GM12878 (cell line): ENCODE data around the gene COL23A1. TPM values are rescaled to one million over a fixed set of nuclear protein-coding genes. Genes with fewer than 3 reads are reported as not detected.

Experiments used
- ATAC-seq: fragments of 200-7000 bp; cut with Tn5 transposase; 3 replicates; pipeline ENCODE4 v1.9.1; 2020; ENCODE audit warnings: mild to moderate bottlenecking, moderate library complexity
- BruUV-seq: library from RNA; stranded (reverse); fragments of 400-500 nt; replicated peaks from 2 replicates; lab custom pipeline; 2021; lab: Mats Ljungman, UMichigan
- CTCF ChIA-PET: fragments of 300-600 bp; sonication (Branson Sonifier 250); formaldehyde crosslinking; extraction: SDS; loops from one replicate; lab custom pipeline; 2021; ENCODE audit warnings: inconsistent platforms; lab: Yijun Ruan, JAX
- POLR2A ChIA-PET: fragments of 350-600 bp; formaldehyde crosslinking; extraction: SDS; loops from one replicate; lab custom pipeline; 2021; ENCODE audit warnings: inconsistent platforms; lab: Charles Lee
- RAD21 ChIA-PET: fragments of 300-600 bp; sonication (Branson Sonifier 250); formaldehyde crosslinking; loops from one replicate; lab custom pipeline; 2023; ENCODE audit warnings: antibody characterized with exemption; ENCODE audit not compliant: unreplicated experiment; lab: Charles Lee
- SMC1A ChIA-PET: fragments of 300-600 bp; sonication (Branson Sonifier 250); formaldehyde crosslinking; loops from one replicate; lab custom pipeline; 2023; ENCODE audit not compliant: unreplicated experiment, uncharacterized antibody; lab: Charles Lee
- DNase-seq: peaks from one replicate; pipeline ENCODE4 v3.0.0-alpha.2; 2011; ENCODE audit warnings: low read depth, low spot score
- FAIRE-seq: peaks from 3 replicates; lab custom pipeline; 2011; peaks lifted over from hg19 to GRCh38; lab: Jason Lieb, UNC
- H2AFZ ChIP-seq: 2 replicates; pipeline ENCODE4 v1.6.0; 2011; ENCODE audit warnings: low read depth, low read length, control low read depth; ENCODE audit not compliant: control insufficient read depth
- H3K27ac ChIP-seq: 2 replicates; pipeline ENCODE4 v1.5.1; 2011; ENCODE audit warnings: control low read depth; ENCODE audit not compliant: control insufficient read depth, insufficient read depth
- H3K27me3 ChIP-seq, 2 experiments: replicated peaks in 1 of 2; 2 replicates each; pipeline versions ENCODE4 v1.6.0 to v1.6.1; 2011; ENCODE audit warnings: low read length in 1 of 2; ENCODE audit not compliant: control insufficient read depth in 2 of 2, insufficient read depth in 2 of 2
- H3K36me3 ChIP-seq, 2 experiments: 2 replicates each; pipeline ENCODE4 v1.5.1; 2011; ENCODE audit warnings: low read length in 1 of 2; ENCODE audit not compliant: control insufficient read depth in 2 of 2, insufficient read depth in 2 of 2
- H3K4me1 ChIP-seq: 2 replicates; pipeline ENCODE4 v1.6.1; 2011; ENCODE audit warnings: mild to moderate bottlenecking, low read length, moderate library complexity, mixed read lengths; ENCODE audit not compliant: control insufficient read depth, insufficient read depth
- H3K4me2 ChIP-seq: 2 replicates; pipeline ENCODE4 v1.6.0; 2011; ENCODE audit warnings: control low read depth; ENCODE audit not compliant: control insufficient read depth, insufficient read depth
- H3K4me3 ChIP-seq: fragments of 200-600 bp; sonication (generic); 2 replicates; pipeline ENCODE4 v1.5.1; 2016
- H3K79me2 ChIP-seq: 2 replicates; pipeline ENCODE4 v1.6.0; 2011; ENCODE audit warnings: low read length; ENCODE audit not compliant: control insufficient read depth, insufficient read depth
- H3K9ac ChIP-seq: 2 replicates; pipeline ENCODE4 v1.8.0; 2011; ENCODE audit warnings: low read length, control low read depth, mixed read lengths; ENCODE audit not compliant: control insufficient read depth, insufficient read depth
- H3K9me3 ChIP-seq: replicated peaks from 3 replicates; pipeline ENCODE4 v1.5.1; 2011; ENCODE audit warnings: mild to moderate bottlenecking, low read length; ENCODE audit not compliant: control insufficient read depth, insufficient read depth
- H4K20me1 ChIP-seq: 2 replicates; pipeline ENCODE4 v1.6.0; 2011; ENCODE audit not compliant: control insufficient read depth, insufficient read depth
- CBX3 ChIP-seq: fragments of 200-600 bp; sonication (generic); IDR thresholded peaks from 2 replicates; pipeline ENCODE4 v1.6.1; 2016; ENCODE audit warnings: low read depth, borderline replicate concordance
- CHD1 ChIP-seq: IDR thresholded peaks from 2 replicates; pipeline ENCODE4 v1.6.1; 2012; ENCODE audit warnings: low read depth, low read length, improper control_type of control experiment
- KAT2A ChIP-seq: conservative IDR thresholded peaks from 2 replicates; pipeline ENCODE4 v1.6.1; 2011; ENCODE audit warnings: low read depth, low read length; ENCODE audit not compliant: control insufficient read depth
- NFXL1 ChIP-seq: fragments of 450-650 bp; IDR thresholded peaks from 2 replicates; pipeline ENCODE4 v1.6.1; 2017; ENCODE audit warnings: antibody characterized with exemption, mild to moderate bottlenecking, borderline replicate concordance
- NFYB ChIP-seq: IDR thresholded peaks from 2 replicates; pipeline ENCODE4 v1.6.1; 2011; ENCODE audit warnings: low read depth, mild to moderate bottlenecking, low read length, improper control_type of control experiment, moderate library complexity; ENCODE audit not compliant: insufficient read depth
- NR2C2 ChIP-seq: IDR thresholded peaks from 2 replicates; pipeline ENCODE4 v1.6.1; 2011; ENCODE audit warnings: borderline replicate concordance, low read depth; ENCODE audit not compliant: control insufficient read depth, insufficient read length
- RFX5 ChIP-seq: IDR thresholded peaks from 2 replicates; pipeline ENCODE4 v1.6.1; 2011; ENCODE audit warnings: low read depth, low read length, improper control_type of control experiment
- ZNF207 ChIP-seq: fragments of 450-650 bp; IDR thresholded peaks from 2 replicates; pipeline ENCODE4 v1.6.1; 2014; ENCODE audit warnings: antibody characterized with exemption, mild to moderate bottlenecking, borderline replicate concordance
- ZNF24 ChIP-seq: fragments of 450-650 bp; IDR thresholded peaks from 2 replicates; pipeline ENCODE4 v1.6.1; 2017; ENCODE audit warnings: antibody characterized with exemption, mild to moderate bottlenecking
- WGBS: methylation state at CpG from one replicate; pipeline ENCODE4 v1.1.6; 2016; ENCODE audit warnings: low lambda C conversion rate; ENCODE audit not compliant: insufficient replicate concordance, insufficient coverage; ENCODE audit errors: missing lambda C conversion rate; 5-methylcytosine and 5-hydroxymethylcytosine counted together
- in situ Hi-C: fragments of 300-500 bp; cut with MboI; formaldehyde crosslinking; loops from 9 replicates; pipeline ENCODE4 v1.14.3; 2018; ENCODE audit warnings: mixed read lengths
- intact Hi-C: fragments of 100-400 bp; cut with micrococcal nuclease; formaldehyde crosslinking; loops from one replicate; pipeline ENCODE4 v1.14.2; 2022; ENCODE audit not compliant: unreplicated experiment
- polyA plus RNA-seq, 11 experiments: library from polyadenylated mRNA; depleted of rRNA in 4 of 11; unstranded in 6 of 11; stranded (reverse) in 5 of 11; fragments of >200 nt; fragmentation: Nextera tagmentation in 4 of 11; fragmentation: Illumina TruSeq in 1 of 11; extraction: Ambion mirVana in 4 of 11; extraction: Trizol in 1 of 11; gene quantifications; 1 replicate in 1 of 11; 2 replicates in 10 of 11; pipeline versions ENCODE4 v1.2.1 to v1.2.3, GENCODE V29; 2011 to 2016; ENCODE audit warnings: inconsistent platforms in 2 of 11, missing spikeins in 2 of 11, low read depth in 1 of 11
- total RNA-seq, 4 experiments: library from RNA; depleted of rRNA in 3 of 4; stranded (reverse); fragments of >200 nt in 3 of 4; fragmentation: Illumina TruSeq in 1 of 4; extraction: Trizol in 1 of 4; gene quantifications; 2 replicates each; pipeline versions ENCODE4 v1.2.1 to v1.2.3, GENCODE V29; 2013 to 2021
- TF ChIP-seq, protein P1 (sequence below): IDR thresholded peaks from 2 replicates; pipeline ENCODE4 v1.6.1; 2012; ENCODE audit warnings: low read length, inconsistent platforms

The COL23A1 gene
- total and polyA plus RNA-seq, 10 of the 15 experiments (the other 5 are each of a cell fraction or from before 2014, with no cell fraction given) = 0.03 to 0.83 (median 0.09) TPM; not detected in 5

DNA sequence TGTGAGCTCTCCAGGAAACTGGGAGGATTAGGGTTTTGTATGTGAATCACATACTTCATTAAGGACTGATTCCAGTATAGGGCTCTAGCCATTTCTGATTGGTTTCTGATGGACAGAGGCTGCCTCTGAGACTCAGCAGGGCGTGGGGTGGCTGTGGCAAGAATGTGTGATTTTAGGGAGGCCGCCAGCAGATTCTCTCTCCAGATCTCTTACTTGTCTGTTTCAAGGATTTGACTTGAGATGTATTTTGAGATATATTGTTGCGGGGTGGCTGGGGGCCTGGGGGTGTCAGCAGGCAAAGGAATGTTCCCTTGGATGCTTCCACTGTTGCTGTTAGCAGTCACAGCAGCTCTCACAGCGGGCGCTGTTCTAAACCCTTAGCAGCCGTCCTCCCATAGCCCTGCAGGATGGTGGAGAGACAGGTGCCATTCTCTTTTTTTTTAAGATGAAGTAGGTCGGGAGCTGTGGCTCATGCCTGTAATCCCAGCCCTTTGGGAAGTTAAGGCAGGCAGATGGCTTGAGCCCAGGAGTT is 393.8 kb downstream of the COL23A1 start:
- ATAC-seq (no peak; the same call in 2 of the 3 replicates), DNase-seq (no peak), FAIRE-seq (no peak)
- no peaks in the 10 kb centered on the region for H4K20me1 ChIP-seq
- H2AFZ ChIP-seq = no peak overlapping the region
- H3K4me3 ChIP-seq = no peak overlapping the region
- no peak overlapping the region for H3K27ac ChIP-seq
- in situ Hi-C loops = no loop called here
- H3K9me3 ChIP-seq = no peaks in the 10 kb centered on the region
- WGBS = 53% methylated on average over 7 of the region's 7 CpGs
- no TSS peak for BruUV-seq
- H3K4me1 ChIP-seq = no peaks in the 10 kb centered on the region
- no peak overlapping the region for H3K9ac ChIP-seq
- H3K79me2 ChIP-seq = no peaks in the 10 kb centered on the region
- intact Hi-C loops = no loop called here
- CTCF ChIA-PET = interaction anchor here (0.7 to 1.9 kb wide), 3 partner anchors 11 to 18 kb away, joined by 3 to 7 read pairs (median 3); no protein-coding TSS in a partner anchor
- no peak for TF ChIP-seq NFXL1
- no peak for TF ChIP-seq ZNF207
- TF ChIP-seq CHD1 = no peak
- TF ChIP-seq CBX3 = no peak
- no peak for TF ChIP-seq RFX5
- TF ChIP-seq, protein P1, sequence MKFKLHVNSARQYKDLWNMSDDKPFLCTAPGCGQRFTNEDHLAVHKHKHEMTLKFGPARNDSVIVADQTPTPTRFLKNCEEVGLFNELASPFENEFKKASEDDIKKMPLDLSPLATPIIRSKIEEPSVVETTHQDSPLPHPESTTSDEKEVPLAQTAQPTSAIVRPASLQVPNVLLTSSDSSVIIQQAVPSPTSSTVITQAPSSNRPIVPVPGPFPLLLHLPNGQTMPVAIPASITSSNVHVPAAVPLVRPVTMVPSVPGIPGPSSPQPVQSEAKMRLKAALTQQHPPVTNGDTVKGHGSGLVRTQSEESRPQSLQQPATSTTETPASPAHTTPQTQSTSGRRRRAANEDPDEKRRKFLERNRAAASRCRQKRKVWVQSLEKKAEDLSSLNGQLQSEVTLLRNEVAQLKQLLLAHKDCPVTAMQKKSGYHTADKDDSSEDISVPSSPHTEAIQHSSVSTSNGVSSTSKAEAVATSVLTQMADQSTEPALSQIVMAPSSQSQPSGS = no peak
- TF ChIP-seq ZNF24 = no peak
- TF ChIP-seq NR2C2 = no peak
- no peak for TF ChIP-seq KAT2A
- TF ChIP-seq NFYB = no peak
- RAD21 ChIA-PET = no interaction called here
- H3K36me3 ChIP-seq = no peaks in the 10 kb centered on the region
- SMC1A ChIA-PET = no interaction called here
- H3K4me2 ChIP-seq = no peak overlapping the region
- peaks cover 0 to 5% of the 10 kb centered on the region in 2 experiments; a peak in 3 of 4 replicates for H3K27me3 ChIP-seq
- POLR2A ChIA-PET = interaction anchor here (0.6 kb wide), 1 partner anchor 647 kb away, joined by 3 read pairs; no protein-coding TSS in a partner anchor
